ENCODE results near the gene AS3MT.

- TF ChIP-seq POLR2A (IDR thresholded peaks at IDR 0.05): no peak
- TF ChIP-seq CTCF (IDR thresholded peaks at IDR 0.05 in 8 of 11, conservative IDR thresholded peaks at IDR 0.05 in 3 of 11): no peak
These were observed 45.5 kb downstream of the AS3MT start for GRCh38 chr10:102914781-102915180.

Data from spleen (tissue), 7 donors.